ENCODE results near the gene APBB2.

The APBB2 gene

DNA sequence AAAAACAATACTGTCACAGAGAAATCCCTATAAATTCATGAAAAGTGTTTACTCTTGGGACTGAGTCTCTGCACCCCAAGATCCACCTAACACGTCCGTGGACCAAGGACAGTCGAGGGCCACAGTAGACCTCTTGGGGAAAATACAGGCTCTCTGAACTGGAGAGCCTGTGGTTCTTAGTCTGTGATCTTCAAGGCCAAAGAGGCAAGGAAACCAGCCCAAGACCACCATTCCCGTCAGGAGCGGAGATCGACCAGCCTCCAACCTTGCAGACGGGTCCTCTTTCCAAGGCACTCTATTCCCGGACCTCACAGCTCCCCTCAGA, 1.6 kb upstream of the APBB2 start:
- DNase-seq (ENCODE audit: low read depth in 2 of 2), result no peak

DNA sequence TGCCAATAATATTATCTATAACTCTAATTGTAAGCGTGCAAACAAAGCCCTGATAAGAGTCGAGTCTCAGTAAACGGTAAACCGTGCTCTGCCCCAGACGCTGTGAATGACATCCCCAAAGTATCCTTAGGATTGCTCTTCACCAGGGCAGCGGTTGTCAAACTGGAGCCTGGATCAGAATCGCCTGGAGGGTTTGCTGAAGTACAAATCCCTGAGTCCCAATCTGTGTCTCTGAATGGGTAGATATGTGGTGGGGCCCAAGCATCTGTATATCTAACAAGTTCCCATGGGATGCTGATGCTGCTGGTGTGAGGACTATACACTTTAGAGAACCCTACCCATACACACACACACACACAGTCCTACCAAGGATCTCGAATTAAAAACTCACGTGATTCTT, 813 bp upstream of the APBB2 start:
- no peak for DNase-seq (ENCODE audit: low read depth in 2 of 2)

DNA sequence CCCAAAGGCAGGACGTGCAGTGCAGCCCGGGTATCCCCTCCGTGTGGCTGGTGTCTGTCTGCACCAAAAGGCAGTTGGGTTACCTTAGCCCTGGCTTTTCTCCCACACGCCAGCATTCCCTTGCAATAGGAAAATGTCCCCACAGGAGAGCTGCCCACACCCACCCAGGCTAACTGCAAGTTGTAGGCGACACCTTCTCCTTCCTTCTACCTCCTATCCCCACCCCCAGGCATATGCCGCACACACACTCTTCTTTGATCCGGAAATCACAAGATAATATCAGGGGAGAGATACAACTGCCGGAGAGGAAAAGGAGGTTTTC, 444 bp upstream of the APBB2 start:
- no peak for DNase-seq (ENCODE audit: low read depth in 2 of 2)

DNA sequence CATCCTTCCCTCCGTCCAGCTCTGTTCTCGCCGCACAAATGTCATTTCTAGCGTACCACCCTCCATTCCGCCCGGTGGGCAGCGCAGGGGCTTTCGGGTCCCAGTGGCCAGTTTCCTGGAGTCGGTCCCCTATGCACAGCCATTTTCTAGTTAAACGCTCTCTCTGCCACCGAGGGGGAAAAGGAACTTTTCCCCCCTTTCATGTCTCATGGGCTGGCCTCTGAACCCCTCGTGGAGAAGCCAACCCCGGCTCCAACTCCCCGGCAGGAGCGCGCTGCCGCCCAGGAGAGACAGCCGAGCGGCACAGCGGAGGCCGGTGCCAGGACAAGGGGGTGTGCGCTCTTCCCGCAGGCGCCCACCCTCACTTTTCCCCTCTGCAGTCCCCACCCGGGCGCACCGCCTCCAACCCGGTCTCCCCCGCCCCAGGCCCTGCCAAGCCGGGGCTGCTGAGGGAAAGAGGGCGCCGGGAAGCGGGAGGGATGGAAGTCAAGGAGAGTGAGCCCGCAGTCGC, 662 bp downstream of the APBB2 start:
- no peak for DNase-seq (ENCODE audit: low read depth in 2 of 2)

DNA sequence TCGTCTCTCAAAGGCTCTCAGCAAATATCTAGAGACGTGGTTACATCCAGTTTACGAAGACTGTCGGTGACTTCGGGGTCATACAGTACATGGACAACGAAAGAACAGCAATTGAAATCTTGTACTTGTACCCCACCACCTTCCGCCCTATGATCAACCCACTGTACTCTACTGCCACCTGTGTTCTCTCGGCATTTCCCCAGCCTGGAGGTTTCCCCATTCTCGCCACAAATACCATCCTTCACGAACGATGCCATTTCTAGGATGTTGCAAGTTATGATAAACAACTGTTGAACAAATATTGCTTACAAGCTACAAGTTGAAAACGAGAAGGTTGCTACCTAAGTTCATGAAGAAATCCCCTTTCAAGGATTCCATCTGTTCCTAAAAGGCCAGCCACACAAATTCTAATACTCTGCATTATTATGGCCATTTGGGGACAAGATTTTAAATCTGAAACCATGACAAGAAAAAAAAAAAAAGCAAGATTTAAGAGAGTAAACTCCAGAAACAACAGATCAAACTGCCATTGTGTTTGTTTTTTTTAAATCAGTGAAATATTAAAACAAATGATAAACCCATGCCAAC, 1.6 kb downstream of the APBB2 start:
- DNase-seq (ENCODE audit: low read depth in 2 of 2), result no peak

DNA sequence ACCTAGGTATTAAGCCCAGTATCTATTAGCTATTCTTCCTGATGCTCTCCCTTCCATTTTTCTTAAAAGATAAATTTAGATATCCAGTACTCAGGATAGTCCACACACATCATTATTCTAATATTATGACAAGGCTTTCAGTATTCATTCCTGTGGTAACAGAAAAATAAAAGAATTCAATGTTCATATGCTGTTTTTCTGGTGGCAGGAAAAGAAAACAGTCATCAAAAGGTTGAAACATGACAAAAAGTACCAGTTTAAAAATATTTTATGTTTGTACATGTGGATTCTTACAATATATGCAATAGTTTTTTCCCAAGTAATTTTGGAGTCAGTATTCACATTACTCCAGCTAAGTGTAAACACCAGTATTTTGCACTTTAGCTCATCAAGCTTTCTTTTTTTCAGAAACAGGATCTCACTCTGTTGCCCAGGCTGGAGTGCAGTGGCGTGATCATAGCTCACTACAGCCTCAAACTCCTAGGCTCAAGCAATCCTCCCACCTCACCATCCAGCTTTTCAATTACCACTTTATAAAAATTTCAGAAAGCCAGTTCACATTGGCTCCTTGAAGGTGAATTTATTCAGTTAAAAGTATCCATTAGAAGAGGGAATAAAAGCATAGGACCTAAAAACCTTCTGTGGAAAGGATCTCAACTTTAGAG, 2.3 kb downstream of the APBB2 start:
- no peak for DNase-seq (ENCODE audit: low read depth in 2 of 2)

DNA sequence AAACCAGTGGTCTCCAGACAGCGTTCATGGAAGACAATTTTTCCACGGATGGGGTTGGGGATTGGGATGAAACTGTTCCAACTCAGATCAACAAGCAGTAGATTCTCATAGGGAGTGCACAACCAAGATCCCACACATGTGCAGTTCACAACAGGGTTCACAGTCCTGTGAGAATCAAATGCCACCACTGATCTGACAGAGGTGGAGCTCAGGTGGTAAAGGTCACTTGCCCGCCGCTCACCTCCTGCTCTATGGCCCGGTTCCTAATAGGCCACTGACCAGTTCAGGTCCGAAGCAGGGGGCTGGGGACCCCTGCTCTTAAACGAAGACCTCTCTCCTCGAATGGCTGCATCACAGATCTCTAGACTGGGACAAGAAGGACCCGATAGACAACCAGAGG, 4.4 kb downstream of the APBB2 start:
- DNase-seq (ENCODE audit: low read depth in 2 of 2), result no peak

DNA sequence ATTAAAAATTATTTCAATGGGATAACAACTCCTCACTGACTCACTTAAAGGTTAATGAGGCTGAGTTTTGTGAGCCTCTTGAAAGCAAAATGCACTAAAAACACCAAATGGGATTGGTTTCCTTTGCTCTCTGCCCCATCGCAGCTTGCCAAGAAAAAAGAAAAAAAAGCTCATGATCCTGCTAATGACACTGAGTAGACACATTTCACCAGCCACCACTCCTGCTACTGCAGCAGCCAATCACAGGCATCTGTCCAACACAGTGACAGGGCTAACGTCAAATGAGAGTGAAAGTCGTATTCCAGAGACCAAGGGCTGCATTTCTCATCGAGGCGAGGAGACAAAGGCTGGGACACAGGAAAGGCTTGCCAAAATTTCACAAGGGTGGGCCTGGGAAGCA, 5.2 kb downstream of the APBB2 start:
- no peak for DNase-seq (ENCODE audit: low read depth in 2 of 2)

DNA sequence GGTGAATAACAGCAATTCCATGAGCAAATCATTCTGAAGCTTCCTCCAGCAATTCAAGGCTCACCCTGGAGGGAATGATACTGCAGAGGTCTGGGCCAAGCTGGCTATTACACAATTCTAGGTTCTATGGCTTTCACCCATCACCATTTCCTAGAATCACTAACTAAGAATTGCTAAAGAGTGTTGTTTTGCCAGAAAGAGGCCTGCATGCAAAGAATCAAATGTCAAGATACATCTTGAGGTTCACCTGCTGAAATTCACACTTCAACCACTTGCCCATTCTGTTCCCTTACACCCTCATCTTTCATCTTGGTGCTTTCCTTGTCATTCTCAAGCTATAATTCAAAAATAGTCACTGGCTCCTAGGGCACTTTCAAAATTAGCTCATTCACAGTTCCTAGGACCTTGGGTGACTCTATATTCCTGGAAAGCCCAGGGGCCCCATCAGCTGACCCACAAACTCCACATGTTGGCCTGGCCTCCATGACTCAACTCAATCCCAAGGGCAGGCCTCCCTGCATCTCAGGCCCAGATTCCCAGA, 7.0 kb downstream of the APBB2 start:
- DNase-seq (ENCODE audit: low read depth in 2 of 2), result no peak

DNA sequence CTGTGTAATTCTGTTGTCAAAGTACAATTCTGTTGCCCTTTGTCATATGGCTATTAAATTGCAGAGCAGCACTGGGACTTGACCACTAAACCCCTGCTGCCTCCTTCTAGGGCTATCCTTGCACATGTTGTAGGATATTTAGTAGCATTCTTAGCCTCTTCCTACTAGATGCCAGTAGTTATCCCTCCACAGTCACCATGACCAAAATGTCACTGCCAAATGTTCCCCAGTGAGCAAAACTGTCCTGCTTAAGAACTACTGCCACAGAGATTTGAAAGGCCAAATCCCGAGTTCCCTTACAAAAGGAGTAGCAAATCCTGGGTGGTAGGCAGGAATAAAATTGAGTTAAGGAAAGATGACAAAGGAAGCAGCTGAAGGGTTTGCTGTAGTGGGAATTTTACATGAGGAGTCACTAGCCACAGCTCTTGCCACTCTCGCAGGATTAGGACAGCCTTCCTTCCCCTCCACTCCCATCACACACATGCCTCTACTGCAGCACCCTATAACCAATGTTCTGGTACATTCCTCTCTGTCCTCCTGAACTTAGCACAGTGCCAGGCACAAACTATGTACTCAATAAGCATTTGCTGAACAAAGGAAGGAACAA, 8.4 kb downstream of the APBB2 start:
- no peak for DNase-seq (ENCODE audit: low read depth in 2 of 2)

DNA sequence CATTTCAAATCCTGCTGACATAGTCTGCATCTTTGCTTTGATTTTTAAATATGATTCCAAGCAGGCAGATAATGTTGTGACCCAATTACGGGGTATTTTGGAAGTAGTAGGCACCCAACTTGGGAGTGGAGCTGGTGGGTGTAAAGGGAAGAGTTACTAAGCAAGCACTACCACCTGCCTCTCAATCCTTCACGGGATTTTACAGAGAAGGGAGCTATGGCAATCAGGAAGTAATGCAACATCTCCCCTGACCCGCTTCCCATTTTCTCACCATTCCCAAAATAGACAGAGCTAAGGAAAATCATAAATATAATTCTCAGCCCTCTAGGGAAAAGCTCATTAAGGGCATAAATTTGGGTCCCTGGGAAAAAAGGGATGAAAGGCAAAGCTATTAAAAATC, 9.2 kb downstream of the APBB2 start:
- no peak for DNase-seq (ENCODE audit: low read depth in 2 of 2)

DNA sequence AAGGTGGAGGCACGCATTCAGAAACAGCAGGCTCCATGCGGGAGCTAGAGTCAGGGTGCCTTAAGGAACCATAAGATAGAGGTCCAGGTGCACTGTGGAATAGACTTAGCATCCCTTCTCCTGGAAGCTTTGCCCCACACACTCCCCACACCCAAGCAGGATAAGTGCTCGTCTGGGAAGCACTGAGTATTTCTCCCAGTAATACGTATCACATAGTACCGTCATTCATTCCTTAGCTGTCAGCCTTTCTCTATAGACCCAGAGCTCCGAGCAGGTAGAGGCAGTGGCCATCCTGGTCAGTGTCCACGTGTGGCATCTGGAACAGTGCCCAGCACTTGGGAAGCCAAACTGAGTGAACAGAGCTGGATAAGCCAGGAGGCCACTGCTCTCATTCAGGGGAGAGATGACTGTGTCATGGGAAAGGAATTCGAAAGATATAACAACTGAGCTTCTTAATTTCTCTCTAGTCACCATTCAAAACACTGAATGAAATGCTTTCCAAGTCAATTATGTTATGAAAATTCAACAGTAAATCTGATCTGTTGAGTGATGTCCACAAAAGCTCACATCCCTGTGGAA, 9.9 kb downstream of the APBB2 start:
- no peak for DNase-seq (ENCODE audit: low read depth in 2 of 2)

DNA sequence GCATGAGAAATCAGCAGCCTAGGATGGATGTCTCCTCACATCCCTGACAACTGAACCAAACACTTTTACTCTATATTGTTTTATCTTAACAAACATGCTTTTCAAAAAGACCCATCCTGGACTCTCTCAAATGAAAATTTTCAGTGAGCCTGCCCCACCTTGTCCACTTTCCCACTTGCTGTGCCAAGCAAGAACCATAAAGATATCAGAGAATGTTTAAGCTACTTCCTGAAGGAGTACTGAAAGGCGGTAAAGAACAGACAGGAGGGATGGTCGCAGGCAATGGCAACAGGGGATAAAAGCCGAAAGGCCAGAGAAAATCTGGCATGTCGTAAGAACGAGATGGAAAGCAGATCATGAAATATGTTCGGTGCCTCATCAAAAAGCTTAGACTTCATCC, 10.5 kb downstream of the APBB2 start:
- DNase-seq (ENCODE audit: low read depth in 2 of 2), result no peak

DNA sequence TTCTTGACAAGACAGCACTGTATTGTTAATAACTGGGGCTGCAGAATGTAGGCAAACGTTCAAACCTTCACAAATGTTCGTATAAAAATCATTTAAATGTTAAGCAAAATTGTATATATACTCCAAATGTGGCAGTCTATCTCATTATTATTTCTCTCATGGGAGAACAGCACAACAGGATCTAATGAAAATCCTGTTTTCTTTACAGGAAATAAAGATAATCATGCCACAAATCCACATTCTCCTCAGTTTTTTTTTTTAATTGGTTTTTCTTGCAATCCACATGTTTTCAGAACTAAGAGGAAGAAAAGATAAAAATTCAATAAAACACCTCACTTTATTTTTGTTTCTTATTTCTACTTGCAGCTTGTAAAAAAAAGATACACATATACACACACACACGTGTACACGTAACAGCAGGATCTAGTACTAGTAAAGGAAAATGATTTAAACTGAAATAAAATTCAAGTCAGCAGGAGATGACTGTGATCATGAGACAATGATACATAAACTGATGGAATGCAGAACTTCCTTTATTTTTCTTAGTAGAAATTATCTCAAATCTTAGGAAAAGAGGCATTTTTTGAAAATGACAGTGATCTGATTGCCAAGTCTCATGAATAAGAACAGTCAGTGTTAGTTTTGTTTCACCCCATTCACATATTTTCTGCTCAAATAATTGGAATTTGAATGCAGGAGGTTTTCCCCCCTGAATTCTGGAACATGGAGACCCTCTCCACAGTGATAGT, 11.3 kb downstream of the APBB2 start:
- DNase-seq (ENCODE audit: low read depth in 2 of 2), result no peak

DNA sequence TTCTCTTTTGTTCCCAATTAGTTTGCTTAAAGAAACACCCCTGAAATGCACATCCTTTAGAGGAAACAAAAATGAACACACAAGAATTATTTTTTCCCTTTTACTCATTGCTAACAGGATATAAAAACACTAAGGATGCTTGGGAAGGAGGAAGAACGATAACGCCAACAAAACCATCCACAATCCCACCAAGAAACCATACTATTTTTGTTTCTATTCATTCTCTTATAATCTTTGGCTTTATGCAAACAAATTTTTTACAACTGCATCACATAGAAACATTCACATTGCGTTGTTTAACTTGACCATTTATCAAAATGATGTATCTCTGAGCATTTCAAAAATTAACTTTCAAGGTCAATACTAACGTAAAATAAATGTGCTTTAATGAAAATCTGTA, 12.0 kb downstream of the APBB2 start:
- no peak for DNase-seq (ENCODE audit: low read depth in 2 of 2)

DNA sequence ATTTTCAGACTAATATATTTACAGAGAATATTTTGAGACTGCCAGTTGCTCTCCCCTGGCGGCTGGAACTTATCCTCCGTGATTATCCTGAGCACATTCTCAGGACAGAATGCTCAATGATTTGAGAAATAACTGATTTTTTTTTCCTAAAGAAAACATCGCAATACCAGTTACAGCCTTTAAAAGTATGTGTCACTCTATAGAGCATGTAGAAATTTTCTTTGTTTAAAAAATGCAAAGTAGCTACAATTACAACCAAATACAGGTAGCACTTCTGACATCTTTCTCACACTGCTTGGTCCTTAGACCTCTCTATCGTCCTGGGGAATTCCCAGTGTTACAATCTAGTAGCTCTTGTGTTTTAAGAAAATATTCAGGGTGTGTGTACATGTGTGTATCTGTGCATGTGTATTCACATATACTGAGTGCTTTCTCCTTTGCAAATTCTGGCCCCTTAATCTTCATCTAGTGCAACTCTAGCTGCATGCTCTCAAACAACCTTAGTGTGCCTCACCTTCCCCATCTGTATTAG, 13.8 kb downstream of the APBB2 start:
- no peak for DNase-seq (ENCODE audit: low read depth in 2 of 2)

DNA sequence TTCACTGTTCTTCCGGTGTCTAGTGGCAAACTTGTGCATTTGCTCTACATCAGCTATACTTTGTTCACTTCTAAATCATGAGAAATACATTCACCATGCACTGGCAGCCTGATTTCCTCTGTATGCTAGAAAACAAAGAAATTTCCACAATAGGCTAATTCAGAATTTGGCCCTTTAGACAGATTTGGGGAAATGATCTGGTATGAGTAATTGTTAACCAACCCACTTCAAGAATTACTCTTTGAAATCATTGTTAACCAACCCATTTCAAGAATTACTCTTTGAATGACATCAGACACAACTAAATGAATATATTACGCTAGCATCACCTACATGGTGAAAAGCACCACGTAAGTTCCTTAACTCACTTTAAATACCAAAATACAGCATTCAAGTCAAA, 14.6 kb downstream of the APBB2 start:
- DNase-seq (ENCODE audit: low read depth in 2 of 2), result no peak

DNA sequence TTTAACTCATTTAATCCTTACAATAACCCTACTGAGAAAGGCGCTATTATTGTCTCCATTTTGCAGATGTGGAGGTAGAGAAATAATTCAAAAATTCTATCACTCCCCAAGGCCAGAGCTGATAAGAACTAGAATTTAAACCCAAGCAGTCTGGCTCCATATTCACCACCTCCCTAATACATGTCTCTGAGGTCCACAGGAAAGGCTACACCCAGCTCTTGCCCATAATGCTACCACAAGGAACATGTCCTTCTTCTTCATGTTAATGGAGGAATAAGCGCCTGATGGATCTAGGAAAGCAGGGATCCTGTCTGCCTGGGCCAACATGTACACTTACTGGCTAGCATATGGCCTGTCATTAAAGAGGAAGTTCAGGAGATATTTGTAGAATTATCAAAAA, 16.3 kb downstream of the APBB2 start:
- no peak for DNase-seq (ENCODE audit: low read depth in 2 of 2)

DNA sequence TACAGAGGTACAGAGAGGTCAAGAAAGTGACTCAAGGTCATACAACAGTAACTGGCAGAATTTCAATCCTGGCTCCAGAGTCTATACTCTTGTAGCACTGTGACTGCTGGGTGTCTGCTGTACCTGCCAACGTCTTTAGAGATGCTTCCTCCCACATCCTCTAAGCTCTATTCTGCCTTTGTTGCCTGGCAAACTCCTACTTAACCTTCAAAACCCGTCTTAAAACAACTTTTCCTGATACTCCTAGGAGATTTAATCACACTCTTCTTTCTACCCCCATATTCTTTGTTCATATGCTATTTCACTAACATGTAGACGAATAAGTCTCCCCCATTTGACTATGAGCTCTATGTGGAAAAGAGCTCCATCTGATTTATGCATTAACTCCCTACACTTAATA, 16.8 kb downstream of the APBB2 start:
- DNase-seq (ENCODE audit: low read depth in 2 of 2), result no peak

DNA sequence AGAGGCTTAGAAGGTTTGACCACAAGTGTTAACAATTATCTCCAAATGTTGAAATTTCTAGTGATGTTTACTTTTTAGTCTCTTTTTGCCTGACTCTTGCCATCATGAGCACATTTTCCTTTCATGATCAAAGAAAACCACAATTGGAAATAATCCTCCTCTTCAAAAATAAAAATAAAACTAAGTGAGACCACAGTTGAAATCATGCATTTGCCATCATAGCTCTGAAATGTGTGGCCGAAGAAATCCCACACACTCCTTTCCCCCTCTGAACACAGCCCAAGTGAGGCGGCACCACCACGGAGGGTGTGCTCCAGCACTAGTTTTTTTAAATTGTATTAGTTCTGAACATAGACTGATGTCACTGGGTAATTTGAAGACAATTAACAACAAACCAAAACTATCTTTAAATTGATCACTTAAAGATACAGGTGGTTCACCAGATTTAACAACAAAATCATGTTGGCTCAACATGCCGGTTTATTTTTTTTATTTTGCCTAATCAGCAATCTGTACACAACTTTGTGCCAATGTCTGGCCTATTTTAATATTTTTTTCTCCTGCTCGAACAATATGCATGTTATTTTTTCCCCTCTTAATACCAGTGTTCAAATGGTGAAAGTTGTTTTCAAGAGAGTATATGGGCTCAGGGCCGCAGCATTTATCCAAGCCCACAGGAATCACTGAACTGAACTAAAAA, 17.6 kb downstream of the APBB2 start:
- no peak for DNase-seq (ENCODE audit: low read depth in 2 of 2)

DNA sequence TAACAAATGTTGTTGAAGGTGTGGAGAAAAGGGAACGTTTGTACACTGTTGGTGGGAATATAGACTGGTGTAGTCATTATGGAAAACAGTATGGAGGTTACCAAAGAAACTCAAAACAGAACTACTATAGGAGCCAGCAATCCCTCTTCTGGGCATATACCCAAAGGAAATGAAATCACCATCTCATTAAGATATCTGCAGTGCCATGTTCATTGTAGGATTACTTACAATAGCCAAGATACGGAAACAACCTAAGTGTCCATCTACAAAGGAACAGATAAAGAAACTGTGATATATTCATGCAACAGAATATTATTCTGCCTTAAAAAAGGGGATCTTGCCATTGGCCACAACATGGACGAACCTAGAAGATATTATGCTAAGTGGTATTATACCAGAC, 22.2 kb downstream of the APBB2 start:
- no peak for DNase-seq (ENCODE audit: low read depth in 2 of 2)

DNA sequence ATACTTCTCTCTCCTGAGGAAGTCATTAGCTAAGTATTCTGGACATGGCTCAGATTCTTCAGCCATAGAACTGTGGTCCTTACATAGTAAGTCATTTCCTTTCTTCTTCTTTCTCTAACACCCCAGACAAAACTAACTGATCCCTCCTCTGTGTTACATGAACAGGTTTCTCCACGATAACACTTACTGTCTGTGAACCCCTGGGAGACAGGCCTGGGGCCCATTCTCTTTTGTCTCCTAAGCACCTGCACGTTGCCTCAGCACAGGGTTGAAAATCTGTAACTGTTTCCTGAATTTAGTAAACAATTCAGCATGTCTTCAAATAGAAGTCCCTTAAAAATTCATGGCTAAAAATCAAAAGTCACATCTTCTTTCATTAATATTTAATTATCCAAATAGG, 24.7 kb downstream of the APBB2 start:
- DNase-seq (ENCODE audit: low read depth in 2 of 2), result no peak
